Fibroblast of the aortic adventitia (primary cell): ENCODE measurements around the gene DNAH10. TPM values are rescaled to one million over a fixed set of nuclear protein-coding genes. Genes with fewer than 3 reads are reported as not detected.

ENCODE experiments used
- DNase-seq: peaks from one replicate; pipeline ENCODE4 v3.0.0-alpha.2; 2010; ENCODE audit warnings: low read depth
- H3K4me3 ChIP-seq: 2 replicates; pipeline ENCODE4 v1.5.1; 2011; ENCODE audit warnings: low read depth, mild to moderate bottlenecking, control low read depth, low read length, moderate library complexity
- CTCF ChIP-seq: IDR thresholded peaks from 2 replicates; pipeline ENCODE4 v1.5.1; 2011; ENCODE audit warnings: mild to moderate bottlenecking, low read length, control low read depth, inconsistent platforms; ENCODE audit not compliant: insufficient read depth
- total RNA-seq: library from RNA; depleted of rRNA; stranded (reverse); fragments of >200 nt; gene quantifications from 2 replicates; pipeline ENCODE4 v1.2.3, GENCODE V29; 2012; ENCODE audit warnings: low replicate concordance

The DNAH10 gene
- total RNA-seq, 1 donor: 0.18 TPM

- no peak for TF ChIP-seq CTCF
- DNase-seq: no peak
Measured at GRCh38 chr12:123928897-123929296, 166.8 kb downstream of the DNAH10 start.

GRCh38 chr12:123929946-123930583 is 168.0 kb downstream of the DNAH10 start:
- no peak overlapping the region for H3K4me3 ChIP-seq
- DNase-seq: no peak
- no peak for TF ChIP-seq CTCF

More at GRCh38 chr12:123928897-123929296, 166.8 kb downstream of the DNAH10 start:
- H3K4me3 ChIP-seq: no peak overlapping the region

- no peak for DNase-seq
- no peak for TF ChIP-seq CTCF
Measured at GRCh38 chr12:123931686-123932321, 169.7 kb downstream of the DNAH10 start.

GRCh38 chr12:123933214-123933613 is 171.1 kb downstream of the DNAH10 start:
- no peak for DNase-seq
- TF ChIP-seq CTCF: no peak
- H3K4me3 ChIP-seq: no peak overlapping the region

More at GRCh38 chr12:123931686-123932321, 169.7 kb downstream of the DNAH10 start:
- no peak overlapping the region for H3K4me3 ChIP-seq

GRCh38 chr12:123934016-123934620 is 172.0 kb downstream of the DNAH10 start:
- no peak overlapping the region for H3K4me3 ChIP-seq
- no peak for DNase-seq
- TF ChIP-seq CTCF: no peak

- no peak for DNase-seq
- no peak for TF ChIP-seq CTCF
- no peak overlapping the region for H3K4me3 ChIP-seq
Measured at GRCh38 chr12:123934829-123935228, 172.7 kb downstream of the DNAH10 start.
